K562 (cell line): ENCODE measurements around the gene CCDC17. TPM values are rescaled to one million over a fixed set of nuclear protein-coding genes. Genes with fewer than 3 reads are reported as not detected.

Experiments used
- BHLHE40 ChIP-seq: IDR thresholded peaks from 2 replicates; pipeline ENCODE4 v1.6.1; 2011; ENCODE audit warnings: low read length, improper control_type of control experiment
- EP300 ChIP-seq: IDR thresholded peaks from 2 replicates; pipeline ENCODE4 v1.6.1; 2012; ENCODE audit warnings: low read length, improper control_type of control experiment
- EZH2 ChIP-seq: IDR thresholded peaks from 2 replicates; pipeline ENCODE4 v1.6.1; 2012; ENCODE audit warnings: low read depth, mild to moderate bottlenecking, inconsistent platforms, low read length, borderline replicate concordance
- HNRNPL ChIP-seq: fragments of 200-400 bp; formaldehyde crosslinking; IDR thresholded peaks from 2 replicates; pipeline ENCODE4 v1.6.1; 2017; ENCODE audit warnings: low read depth, mild to moderate bottlenecking, low read length
- HNRNPLL ChIP-seq: fragments of 200-400 bp; formaldehyde crosslinking; IDR thresholded peaks from 2 replicates; pipeline ENCODE4 v1.6.1; 2017; ENCODE audit warnings: low read length, low read depth, mild to moderate bottlenecking; ENCODE audit not compliant: poor library complexity, severe bottlenecking
- KLF6 ChIP-seq: fragments of 250-450 bp; sonication (Bioruptor Pico); IDR thresholded peaks from 2 replicates; pipeline ENCODE4 v1.4.0; 2020; ENCODE audit warnings: mild to moderate bottlenecking, moderate library complexity, borderline replicate concordance
- NCOA4 ChIP-seq: fragments of 450-650 bp; IDR thresholded peaks from 2 replicates; pipeline ENCODE4 v1.6.1; 2018; ENCODE audit warnings: mild to moderate bottlenecking; ENCODE audit not compliant: partially characterized antibody
- NFE2 ChIP-seq: IDR thresholded peaks from 2 replicates; pipeline ENCODE4 v1.6.1; 2014; ENCODE audit warnings: antibody characterized with exemption, low read depth
- NR4A1 ChIP-seq, 2 experiments: fragments of 250-450 bp in 1 of 2; fragments of 450-650 bp in 1 of 2; sonication (Bioruptor Pico) in 1 of 2; IDR thresholded peaks; 2 replicates each; pipeline versions ENCODE4 v1.4.0 to v1.6.1; 2016 to 2020; ENCODE audit warnings: mild to moderate bottlenecking in 2 of 2, missing compliant biosample characterization in 1 of 2, missing genetic modification characterization in 1 of 2, moderate library complexity in 1 of 2
- PHF8 ChIP-seq: fragments of 200-600 bp; sonication (generic); IDR thresholded peaks from 2 replicates; pipeline ENCODE4 v1.6.1; 2012; ENCODE audit warnings: mixed run types, mild to moderate bottlenecking, inconsistent platforms, low read length, moderate library complexity, borderline replicate concordance
- POLR3A ChIP-seq: IDR thresholded peaks from 2 replicates; pipeline ENCODE4 v1.6.1; 2011; ENCODE audit warnings: borderline replicate concordance, mild to moderate bottlenecking, moderate library complexity; ENCODE audit not compliant: insufficient read length, insufficient read depth; ENCODE audit errors: extremely low read depth
- RBM39 ChIP-seq: fragments of 200-400 bp; formaldehyde crosslinking; optimal IDR thresholded peaks from 2 replicates; pipeline ENCODE3; 2018; ENCODE audit warnings: low read depth, low read length
- RNF219 ChIP-seq: fragments of 250-450 bp; sonication (Bioruptor Pico); IDR thresholded peaks from 2 replicates; pipeline ENCODE4 v1.5.0; 2022; ENCODE audit warnings: mild to moderate bottlenecking
- SIRT6 ChIP-seq: IDR thresholded peaks from one replicate; pipeline ENCODE4 v1.6.1; 2012; ENCODE audit warnings: low read depth, mild to moderate bottlenecking, control low read depth, inconsistent platforms, low read length, moderate library complexity
- TFE3 ChIP-seq: fragments of 450-650 bp; formaldehyde crosslinking; IDR thresholded peaks from 2 replicates; pipeline ENCODE4 v1.4.0; 2020; ENCODE audit warnings: mild to moderate bottlenecking, mixed read lengths
- ZBTB7A ChIP-seq: IDR thresholded peaks from 2 replicates; pipeline ENCODE4 v1.6.1; 2011; ENCODE audit warnings: low read depth, mild to moderate bottlenecking, low read length, moderate library complexity, borderline replicate concordance; ENCODE audit not compliant: control insufficient read depth
- ZNF280B ChIP-seq: fragments of 250-450 bp; sonication (Bioruptor Pico); IDR thresholded peaks from 2 replicates; pipeline ENCODE4 v1.5.1; 2021; ENCODE audit warnings: mild to moderate bottlenecking
- ZNF324 ChIP-seq: fragments of 250-450 bp; sonication (Bioruptor Pico); IDR thresholded peaks from 2 replicates; pipeline ENCODE4 v1.4.0; 2020; ENCODE audit warnings: mild to moderate bottlenecking
- ZNF347 ChIP-seq: fragments of 450-650 bp; formaldehyde crosslinking; IDR thresholded peaks from 2 replicates; pipeline ENCODE4 v1.4.0; 2020; ENCODE audit warnings: low read depth, mild to moderate bottlenecking, moderate library complexity
- ZNF561 ChIP-seq: fragments of 450-650 bp; formaldehyde crosslinking; conservative IDR thresholded peaks from 2 replicates; pipeline ENCODE4 v1.4.0; 2020; ENCODE audit warnings: mild to moderate bottlenecking, moderate library complexity
- ZNF76 ChIP-seq: fragments of 250-450 bp; sonication (Bioruptor Pico); IDR thresholded peaks from 2 replicates; pipeline ENCODE4 v1.4.0; 2020; ENCODE audit warnings: mild to moderate bottlenecking, moderate library complexity, borderline replicate concordance
- polyA plus RNA-seq, 8 experiments: library from polyadenylated mRNA; depleted of rRNA in 4 of 8; stranded (reverse) in 5 of 8; unstranded in 3 of 8; fragments of >200 nt; fragmentation: Nextera tagmentation in 2 of 8; fragmentation: Illumina TruSeq in 1 of 8; extraction: Ambion mirVana in 2 of 8; extraction: Trizol in 1 of 8; gene quantifications; 2 replicates each; pipeline versions ENCODE4 v1.2.1 to v1.2.3, GENCODE V29; 2011 to 2014; ENCODE audit warnings: inconsistent platforms in 1 of 8, missing spikeins in 1 of 8
- total RNA-seq, 7 experiments: library from RNA; depleted of rRNA in 6 of 7; stranded (reverse); fragments of >200 nt in 6 of 7; fragmentation: Illumina TruSeq in 2 of 7; extraction: Trizol in 2 of 7; gene quantifications; 2 replicates each; pipeline versions ENCODE4 v1.2.1 to v1.2.3, GENCODE V29; 2011 to 2021; ENCODE audit warnings: low replicate concordance in 1 of 7
- TF ChIP-seq, protein P1 (sequence below): fragments of 450-650 bp; IDR thresholded peaks from 2 replicates; pipeline ENCODE4 v1.6.1; 2016; ENCODE audit warnings: low read depth, mild to moderate bottlenecking, moderate library complexity

The CCDC17 gene
- total and polyA plus RNA-seq, 9 of the 15 experiments (the other 6 are each of a cell fraction or from before 2014, with no cell fraction given) = 0.20 to 2.4 (median 0.85) TPM

- TF ChIP-seq HNRNPL (peak; percentile 57; the same call in 1 of the 2 replicates), EZH2 (no peak), ZNF347 (CRISPR knock-in tag) (no peak), ZBTB7A (peak; percentile 83; the same call in 1 of the 2 replicates), ZNF561 (no peak), KLF6 (CRISPR knock-in tag) (no peak), NCOA4 (no peak), TFE3 (CRISPR knock-in tag) (no peak), NR4A1 (CRISPR knock-in tag; IDR thresholded peaks at IDR 0.05) (no peak), NR4A1 (tag; IDR thresholded peaks at IDR 0.05) (0 out of 2 replicates have a peak, but pooled peaks have one; percentile 17), RNF219 (CRISPR knock-in tag) (no peak), POLR3A (no peak), NFE2 (no peak), ZNF324 (CRISPR knock-in tag) (no peak), HNRNPLL (peak; percentile 70), SIRT6 (no peak), PHF8 (peak; percentile 100), ZNF76 (CRISPR knock-in tag) (no peak), ZNF280B (no peak), EP300 (peak; percentile 39; the same call in 1 of the 2 replicates), BHLHE40 (no peak), RBM39 (peak; percentile 94)
- TF ChIP-seq, protein P1, sequence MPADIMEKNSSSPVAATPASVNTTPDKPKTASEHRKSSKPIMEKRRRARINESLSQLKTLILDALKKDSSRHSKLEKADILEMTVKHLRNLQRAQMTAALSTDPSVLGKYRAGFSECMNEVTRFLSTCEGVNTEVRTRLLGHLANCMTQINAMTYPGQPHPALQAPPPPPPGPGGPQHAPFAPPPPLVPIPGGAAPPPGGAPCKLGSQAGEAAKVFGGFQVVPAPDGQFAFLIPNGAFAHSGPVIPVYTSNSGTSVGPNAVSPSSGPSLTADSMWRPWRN = no peak
Observed at GRCh38 chr1:45583666-45584350, 40.0 kb downstream of the CCDC17 start, which contains the start of gene NASP (continued).
